GM12878 (cell line): Measurements from ENCODE around the gene LSMEM2. TPM values are rescaled to one million over a fixed set of nuclear protein-coding genes. Genes with fewer than 3 reads are reported as not detected.

Experiments used
- ATAC-seq: fragments of 200-7000 bp; cut with Tn5 transposase; 3 replicates; pipeline ENCODE4 v1.9.1; 2020; ENCODE audit warnings: mild to moderate bottlenecking, moderate library complexity
- BruUV-seq: library from RNA; stranded (reverse); fragments of 400-500 nt; replicated peaks from 2 replicates; lab custom pipeline; 2021; lab: Mats Ljungman, UMichigan
- CTCF ChIA-PET: fragments of 300-600 bp; sonication (Branson Sonifier 250); formaldehyde crosslinking; extraction: SDS; loops from one replicate; lab custom pipeline; 2021; ENCODE audit warnings: inconsistent platforms; lab: Yijun Ruan, JAX
- POLR2A ChIA-PET: fragments of 350-600 bp; formaldehyde crosslinking; extraction: SDS; loops from one replicate; lab custom pipeline; 2021; ENCODE audit warnings: inconsistent platforms; lab: Charles Lee
- RAD21 ChIA-PET: fragments of 300-600 bp; sonication (Branson Sonifier 250); formaldehyde crosslinking; loops from one replicate; lab custom pipeline; 2023; ENCODE audit warnings: antibody characterized with exemption; ENCODE audit not compliant: unreplicated experiment; lab: Charles Lee
- SMC1A ChIA-PET: fragments of 300-600 bp; sonication (Branson Sonifier 250); formaldehyde crosslinking; loops from one replicate; lab custom pipeline; 2023; ENCODE audit not compliant: unreplicated experiment, uncharacterized antibody; lab: Charles Lee
- DNase-seq: peaks from one replicate; pipeline ENCODE4 v3.0.0-alpha.2; 2011; ENCODE audit warnings: low read depth, low spot score
- FAIRE-seq: peaks from 3 replicates; lab custom pipeline; 2011; peaks lifted over from hg19 to GRCh38; lab: Jason Lieb, UNC
- H2AFZ ChIP-seq: 2 replicates; pipeline ENCODE4 v1.6.0; 2011; ENCODE audit warnings: low read depth, low read length, control low read depth; ENCODE audit not compliant: control insufficient read depth
- H3K27ac ChIP-seq: 2 replicates; pipeline ENCODE4 v1.5.1; 2011; ENCODE audit warnings: control low read depth; ENCODE audit not compliant: control insufficient read depth, insufficient read depth
- H3K27me3 ChIP-seq, 2 experiments: replicated peaks in 1 of 2; 2 replicates each; pipeline versions ENCODE4 v1.6.0 to v1.6.1; 2011; ENCODE audit warnings: low read length in 1 of 2; ENCODE audit not compliant: control insufficient read depth in 2 of 2, insufficient read depth in 2 of 2
- H3K36me3 ChIP-seq, 2 experiments: 2 replicates each; pipeline ENCODE4 v1.5.1; 2011; ENCODE audit warnings: low read length in 1 of 2; ENCODE audit not compliant: control insufficient read depth in 2 of 2, insufficient read depth in 2 of 2
- H3K4me1 ChIP-seq: 2 replicates; pipeline ENCODE4 v1.6.1; 2011; ENCODE audit warnings: mild to moderate bottlenecking, low read length, moderate library complexity, mixed read lengths; ENCODE audit not compliant: control insufficient read depth, insufficient read depth
- H3K4me2 ChIP-seq: 2 replicates; pipeline ENCODE4 v1.6.0; 2011; ENCODE audit warnings: control low read depth; ENCODE audit not compliant: control insufficient read depth, insufficient read depth
- H3K4me3 ChIP-seq: fragments of 200-600 bp; sonication (generic); 2 replicates; pipeline ENCODE4 v1.5.1; 2016
- H3K79me2 ChIP-seq: 2 replicates; pipeline ENCODE4 v1.6.0; 2011; ENCODE audit warnings: low read length; ENCODE audit not compliant: control insufficient read depth, insufficient read depth
- H3K9ac ChIP-seq: 2 replicates; pipeline ENCODE4 v1.8.0; 2011; ENCODE audit warnings: low read length, control low read depth, mixed read lengths; ENCODE audit not compliant: control insufficient read depth, insufficient read depth
- H3K9me3 ChIP-seq: replicated peaks from 3 replicates; pipeline ENCODE4 v1.5.1; 2011; ENCODE audit warnings: mild to moderate bottlenecking, low read length; ENCODE audit not compliant: control insufficient read depth, insufficient read depth
- H4K20me1 ChIP-seq: 2 replicates; pipeline ENCODE4 v1.6.0; 2011; ENCODE audit not compliant: control insufficient read depth, insufficient read depth
- BMI1 ChIP-seq: fragments of 450-650 bp; IDR thresholded peaks from 2 replicates; pipeline ENCODE4 v1.6.1; 2016; ENCODE audit warnings: mild to moderate bottlenecking, moderate library complexity, borderline replicate concordance
- BRCA1 ChIP-seq: IDR thresholded peaks from 2 replicates; pipeline ENCODE4 v1.6.1; 2011; ENCODE audit warnings: low read depth, low read length, improper control_type of control experiment
- CBX5 ChIP-seq: sonication (generic); IDR thresholded peaks from 2 replicates; pipeline ENCODE4 v1.6.1; 2016; ENCODE audit warnings: low read depth, moderate library complexity, mild to moderate bottlenecking, inconsistent platforms
- CREB1 ChIP-seq: IDR thresholded peaks from 2 replicates; pipeline ENCODE4 v1.6.1; 2012; ENCODE audit warnings: low read depth, mild to moderate bottlenecking, inconsistent platforms
- CREM ChIP-seq: IDR thresholded peaks from 2 replicates; pipeline ENCODE4 v1.6.1; 2014; ENCODE audit warnings: antibody characterized with exemption, low read depth
- ELK1 ChIP-seq: IDR thresholded peaks from 2 replicates; pipeline ENCODE4 v1.6.1; 2012; ENCODE audit warnings: low read depth, low read length, improper control_type of control experiment
- FOXM1 ChIP-seq: IDR thresholded peaks from 2 replicates; pipeline ENCODE4 v1.6.1; 2012; ENCODE audit warnings: low read depth, mild to moderate bottlenecking, inconsistent platforms, low read length, moderate library complexity
- HDGF ChIP-seq: fragments of 450-650 bp; IDR thresholded peaks from 2 replicates; pipeline ENCODE4 v1.6.1; 2016; ENCODE audit warnings: antibody characterized with exemption
- NR2F1 ChIP-seq: fragments of 450-650 bp; conservative IDR thresholded peaks from 2 replicates; pipeline ENCODE4 v1.6.1; 2017; ENCODE audit warnings: mild to moderate bottlenecking
- RBBP5 ChIP-seq: fragments of 200-600 bp; sonication (generic); conservative IDR thresholded peaks from 2 replicates; pipeline ENCODE4 v1.6.1; 2016
- RCOR1 ChIP-seq: conservative IDR thresholded peaks from 2 replicates; pipeline ENCODE4 v1.6.1; 2012; ENCODE audit warnings: low read depth, low read length, improper control_type of control experiment
- SREBF1 ChIP-seq: IDR thresholded peaks from 2 replicates; pipeline ENCODE4 v1.6.1; 2012; ENCODE audit warnings: mild to moderate bottlenecking, low read length
- SRF ChIP-seq, 2 experiments: IDR thresholded peaks; 2 replicates each; pipeline ENCODE4 v1.6.1; 2011; ENCODE audit warnings: low read depth in 2 of 2, low read length in 2 of 2, mild to moderate bottlenecking in 1 of 2, moderate library complexity in 1 of 2
- TBL1XR1 ChIP-seq: IDR thresholded peaks from 2 replicates; pipeline ENCODE4 v1.6.1; 2012; ENCODE audit warnings: low read depth, low read length, improper control_type of control experiment
- TCF3 ChIP-seq: IDR thresholded peaks from 2 replicates; pipeline ENCODE4 v1.6.1; 2012; ENCODE audit warnings: low read depth, mild to moderate bottlenecking, low read length, borderline replicate concordance; ENCODE audit not compliant: insufficient read depth
- ZNF24 ChIP-seq: fragments of 450-650 bp; IDR thresholded peaks from 2 replicates; pipeline ENCODE4 v1.6.1; 2017; ENCODE audit warnings: antibody characterized with exemption, mild to moderate bottlenecking
- WGBS: methylation state at CpG from one replicate; pipeline ENCODE4 v1.1.6; 2016; ENCODE audit warnings: low lambda C conversion rate; ENCODE audit not compliant: insufficient replicate concordance, insufficient coverage; ENCODE audit errors: missing lambda C conversion rate; 5-methylcytosine and 5-hydroxymethylcytosine counted together
- in situ Hi-C: fragments of 300-500 bp; cut with MboI; formaldehyde crosslinking; loops from 9 replicates; pipeline ENCODE4 v1.14.3; 2018; ENCODE audit warnings: mixed read lengths
- intact Hi-C: fragments of 100-400 bp; cut with micrococcal nuclease; formaldehyde crosslinking; loops from one replicate; pipeline ENCODE4 v1.14.2; 2022; ENCODE audit not compliant: unreplicated experiment
- polyA plus RNA-seq, 11 experiments: library from polyadenylated mRNA; depleted of rRNA in 4 of 11; unstranded in 6 of 11; stranded (reverse) in 5 of 11; fragments of >200 nt; fragmentation: Nextera tagmentation in 4 of 11; fragmentation: Illumina TruSeq in 1 of 11; extraction: Ambion mirVana in 4 of 11; extraction: Trizol in 1 of 11; gene quantifications; 1 replicate in 1 of 11; 2 replicates in 10 of 11; pipeline versions ENCODE4 v1.2.1 to v1.2.3, GENCODE V29; 2011 to 2016; ENCODE audit warnings: inconsistent platforms in 2 of 11, missing spikeins in 2 of 11, low read depth in 1 of 11
- total RNA-seq, 4 experiments: library from RNA; depleted of rRNA in 3 of 4; stranded (reverse); fragments of >200 nt in 3 of 4; fragmentation: Illumina TruSeq in 1 of 4; extraction: Trizol in 1 of 4; gene quantifications; 2 replicates each; pipeline versions ENCODE4 v1.2.1 to v1.2.3, GENCODE V29; 2013 to 2021

LSMEM2 gene
- total and polyA plus RNA-seq, 10 of the 15 experiments (the other 5 are each of a cell fraction or from before 2014, with no cell fraction given) = 0.17 TPM; not detected in 9

- intact Hi-C loops (no loop called here), in situ Hi-C loops (no loop called here)
- Histone ChIP-seq H2AFZ (no peak overlapping the region), H3K4me1 (peaks cover 43% of the 10 kb centered on the region), H3K27me3 (no peaks in the 10 kb centered on the region), H3K9me3 (no peaks in the 10 kb centered on the region), H3K4me3 (peak overlapping the region; percentile 28; the same call in 1 of the 2 replicates), H3K9ac (peak overlapping the region; percentile 11; the same call in 1 of the 2 replicates), H3K27ac (peak overlapping the region; percentile 82), H3K36me3 (peaks cover 1 to 4% of the 10 kb centered on the region in 2 experiments; a peak in 3 of 4 replicates), H3K4me2 (peak overlapping the region; percentile 90), H4K20me1 (peaks cover 12% of the 10 kb centered on the region), H3K79me2 (peaks cover 89% of the 10 kb centered on the region)
- ChIA-PET SMC1A (interaction anchor here (1.3 to 3.2 kb wide), 2 partner anchors 12 to 15 kb away, joined by 3 to 15 read pairs; no protein-coding TSS in a partner anchor), CTCF (interaction anchor here (1.1 to 1.2 kb wide), 2 partner anchors 13 to 15 kb away, joined by 3 to 5 read pairs; no protein-coding TSS in a partner anchor), RAD21 (interaction anchor here (0.6 to 5.1 kb wide), 4 partner anchors 14 to 46 kb away, joined by 3 to 36 read pairs (median 6); no protein-coding TSS in a partner anchor), POLR2A (interaction anchor here (0.6 to 1.7 kb wide), 4 partner anchors 12 to 1507 kb away, joined by 3 to 5 read pairs (median 4); no protein-coding TSS in a partner anchor)
- TF ChIP-seq RBBP5 = no peak
- TF ChIP-seq BRCA1 = no peak
- no peak for TF ChIP-seq NR2F1
- TF ChIP-seq TBL1XR1 = no peak
- TF ChIP-seq CBX5 = no peak
- no peak for TF ChIP-seq HDGF
- no peak for TF ChIP-seq SRF (IDR thresholded peaks at IDR 0.05; ENCODE audit: low read depth in 2 of 2, low read length in 2 of 2)
- TF ChIP-seq ELK1 = no peak
- TF ChIP-seq RCOR1 = no peak
- TF ChIP-seq TCF3 = no peak
- TF ChIP-seq ZNF24 = no peak
- TF ChIP-seq CREM = no peak
- TF ChIP-seq FOXM1 = no peak
- TF ChIP-seq CREB1 = no peak
- TF ChIP-seq SREBF1 = no peak
- TF ChIP-seq BMI1 = no peak
- DNase-seq = no peak
- no TSS peak for BruUV-seq
- FAIRE-seq = no peak
- ATAC-seq = no peak
- WGBS = 60% methylated on average over 4 of the region's 4 CpGs
These were observed 37.7 kb upstream of the LSMEM2 start for GRCh38 chr3:50241163-50241562.
